ENCODE results near the gene CCNJL.

The CCNJL gene

DNA sequence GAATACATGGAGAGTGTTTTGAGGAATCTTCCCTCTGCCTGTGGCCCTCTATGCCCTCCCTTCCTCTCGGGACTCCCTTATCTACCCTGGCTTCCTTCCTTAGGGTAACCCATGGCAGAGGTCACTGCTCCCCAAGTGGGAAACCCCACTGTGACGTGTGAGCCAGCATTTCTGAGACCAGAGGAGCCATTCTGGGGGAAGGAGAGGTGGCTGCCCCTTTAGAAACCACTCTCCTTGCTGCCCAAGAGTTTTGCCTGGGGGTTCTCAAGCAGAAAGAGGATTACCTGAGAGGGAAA lies 23.1 kb downstream of the CCNJL start:
- DNase-seq, result no peak

DNA sequence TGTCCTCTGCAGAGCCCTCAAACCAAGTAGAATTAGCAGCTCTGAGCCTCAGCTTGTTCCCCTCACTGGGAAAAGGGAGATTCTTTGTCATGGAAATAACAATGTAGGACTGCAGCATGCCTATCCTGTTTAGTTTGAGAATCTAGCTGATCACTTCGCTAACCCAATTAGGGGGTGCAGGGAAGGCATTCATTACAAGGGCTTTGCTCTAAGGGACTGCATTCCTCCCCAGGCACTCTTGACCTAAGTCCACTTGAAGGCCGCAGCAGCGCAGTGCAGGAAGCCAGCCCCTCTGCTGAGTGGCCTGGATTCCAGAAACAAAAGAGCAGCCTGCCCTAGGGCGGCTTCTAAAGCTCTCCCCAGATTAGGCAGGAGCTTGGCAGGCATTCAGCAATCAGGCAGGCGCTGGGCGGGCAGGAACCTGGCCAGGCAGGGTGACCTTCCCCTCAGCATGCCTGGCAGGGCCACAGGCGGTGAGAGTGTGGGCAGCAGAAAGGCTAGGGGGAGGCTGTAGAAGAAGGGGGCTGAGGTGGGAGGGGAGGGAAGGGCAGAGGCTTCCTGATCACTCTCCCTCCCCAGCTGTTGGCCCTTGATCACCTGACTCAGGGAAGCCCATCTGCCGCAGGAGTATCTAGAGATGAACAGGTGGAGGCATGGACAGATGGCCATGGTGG lies 24.8 kb downstream of the CCNJL start:
- DNase-seq, result no peak

DNA sequence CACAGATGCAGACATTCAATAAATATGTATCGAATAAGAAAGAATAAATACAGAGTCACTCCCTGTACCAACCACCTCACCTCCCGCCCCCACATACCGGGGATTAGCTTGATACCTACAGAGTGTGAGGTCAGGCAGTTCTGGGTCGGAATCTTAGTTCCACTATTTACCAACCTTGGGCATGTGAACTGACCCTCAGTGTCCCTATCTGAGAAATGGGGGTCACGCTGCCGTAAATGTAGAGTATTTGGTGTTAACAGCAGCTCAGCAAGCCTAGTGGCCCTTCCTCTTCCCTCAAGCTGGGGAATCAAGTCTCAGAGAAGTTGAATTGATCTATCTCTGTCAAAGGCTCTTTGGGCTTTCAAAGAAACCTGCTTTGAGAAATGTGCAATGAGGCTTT lies 25.4 kb downstream of the CCNJL start:
- no peak for DNase-seq

DNA sequence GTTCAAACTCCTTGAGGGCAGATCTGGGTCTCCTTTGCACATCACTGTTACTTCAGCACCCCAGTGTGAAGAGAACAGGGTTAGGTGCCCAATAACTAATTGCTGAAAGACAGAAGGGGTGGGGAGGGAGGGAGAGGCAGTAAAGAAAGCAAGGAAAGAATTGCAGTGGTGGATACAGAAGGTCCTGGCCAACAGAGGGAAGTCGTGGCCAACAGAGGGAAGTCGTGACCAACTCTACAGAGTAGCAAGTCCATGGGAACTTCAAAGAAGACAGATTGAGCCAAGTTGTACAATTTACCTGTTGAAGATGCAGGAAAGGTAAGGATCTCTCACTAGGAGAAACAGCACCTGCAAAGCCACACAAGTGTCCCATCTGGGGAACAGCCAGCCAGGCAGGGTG lies 27.0 kb downstream of the CCNJL start:
- DNase-seq, result no peak

DNA sequence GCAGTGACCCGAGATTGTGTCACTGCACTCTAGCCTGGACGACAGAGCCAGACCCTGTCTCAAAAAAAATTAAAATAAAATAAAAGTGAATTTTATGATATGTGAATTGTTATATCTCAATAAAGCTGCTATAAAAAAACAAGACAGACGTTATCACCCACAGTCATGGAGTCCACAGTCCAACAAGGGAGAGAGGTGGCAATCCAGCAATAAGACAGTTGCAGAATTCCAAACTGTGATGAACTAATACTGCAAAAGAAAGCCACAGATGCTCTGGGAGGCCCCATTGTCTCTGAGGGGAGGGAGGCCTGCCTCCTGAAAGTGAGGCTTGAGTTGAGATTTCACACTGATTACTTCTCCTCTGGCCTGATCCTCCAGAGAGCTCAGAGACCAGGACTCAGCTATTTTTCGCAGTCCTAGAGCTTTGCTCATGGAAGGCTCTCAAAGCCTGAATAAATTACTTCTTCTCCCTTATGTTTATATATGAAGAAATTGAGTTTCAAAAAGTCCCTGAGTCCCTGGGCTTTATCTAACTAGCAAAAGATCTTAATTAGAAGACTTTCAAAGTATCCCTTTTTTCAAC lies 28.0 kb downstream of the CCNJL start:
- no peak for DNase-seq

DNA sequence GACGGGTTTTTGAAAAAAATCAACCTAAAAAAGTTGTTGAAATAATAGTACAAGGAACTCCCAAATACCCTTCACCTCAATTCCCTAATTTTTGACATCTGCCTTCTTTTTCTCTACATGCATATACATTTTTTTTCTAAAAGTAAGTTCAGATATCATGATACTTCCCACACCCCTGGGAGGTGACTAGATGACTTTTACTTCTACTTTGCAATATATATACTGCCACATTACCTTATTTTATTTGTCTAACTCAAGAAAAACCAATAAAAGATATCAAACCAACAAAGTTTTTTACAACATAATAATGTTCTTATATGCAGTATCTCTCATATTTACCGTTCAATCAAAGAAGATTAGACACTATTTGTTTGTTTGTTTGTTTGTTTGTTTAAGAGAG lies 31.1 kb downstream of the CCNJL start:
- no peak for DNase-seq

DNA sequence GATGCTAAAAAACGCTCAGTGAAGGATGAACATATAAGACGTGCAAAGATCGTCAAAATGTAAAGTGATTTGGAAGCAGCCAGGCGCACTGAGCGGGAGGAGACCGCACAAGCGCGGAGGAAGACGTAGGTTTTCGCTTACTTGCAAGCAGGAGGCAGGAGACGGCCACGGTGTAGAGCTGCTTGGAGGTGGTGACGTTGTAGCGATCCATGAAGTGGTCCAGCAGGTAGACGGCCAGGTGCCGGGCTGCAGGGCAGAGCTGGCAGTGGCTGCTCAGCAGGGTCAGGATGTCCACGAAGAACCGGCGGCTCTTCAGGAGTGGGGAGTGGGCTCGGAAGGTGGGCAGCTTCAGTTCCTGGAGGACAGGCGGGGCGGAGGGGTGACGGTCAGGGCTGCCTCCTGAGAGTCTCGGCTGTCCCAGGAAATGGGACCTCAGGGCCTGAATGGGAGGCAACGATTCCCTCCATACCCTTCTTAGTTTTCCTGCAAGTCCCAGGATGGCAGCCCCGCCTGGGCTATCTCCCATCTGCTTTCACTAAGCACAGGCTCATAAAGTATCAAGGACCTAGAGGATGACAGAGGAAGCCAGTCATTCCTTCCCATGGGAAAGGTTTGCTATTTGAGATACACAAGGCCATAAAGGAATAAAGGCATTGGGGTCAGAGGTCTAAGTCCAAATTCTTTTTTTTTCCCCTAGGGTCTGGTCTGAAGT lies 31.8 kb downstream of the CCNJL start:
- no peak for DNase-seq

DNA sequence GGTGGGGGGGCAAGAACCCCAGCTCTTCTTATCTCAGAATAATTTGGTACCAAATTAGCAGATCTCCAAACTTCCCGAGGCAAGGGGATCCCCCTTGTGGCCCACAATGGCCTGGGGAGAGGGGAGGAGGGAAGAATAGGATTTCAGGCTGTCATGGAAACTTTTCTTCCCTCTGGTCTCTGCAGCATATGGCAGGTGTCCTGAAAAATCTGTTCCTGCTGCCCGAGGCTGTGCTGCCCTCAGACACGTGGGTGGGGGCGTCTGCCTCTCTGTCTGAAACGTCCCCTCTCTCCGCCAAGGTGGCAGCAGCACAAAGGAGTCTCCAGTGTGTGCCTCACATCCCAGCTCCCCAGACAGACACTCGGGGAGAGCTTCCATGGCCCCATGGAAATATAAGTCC lies 34.0 kb downstream of the CCNJL start:
- DNase-seq, result no peak

DNA sequence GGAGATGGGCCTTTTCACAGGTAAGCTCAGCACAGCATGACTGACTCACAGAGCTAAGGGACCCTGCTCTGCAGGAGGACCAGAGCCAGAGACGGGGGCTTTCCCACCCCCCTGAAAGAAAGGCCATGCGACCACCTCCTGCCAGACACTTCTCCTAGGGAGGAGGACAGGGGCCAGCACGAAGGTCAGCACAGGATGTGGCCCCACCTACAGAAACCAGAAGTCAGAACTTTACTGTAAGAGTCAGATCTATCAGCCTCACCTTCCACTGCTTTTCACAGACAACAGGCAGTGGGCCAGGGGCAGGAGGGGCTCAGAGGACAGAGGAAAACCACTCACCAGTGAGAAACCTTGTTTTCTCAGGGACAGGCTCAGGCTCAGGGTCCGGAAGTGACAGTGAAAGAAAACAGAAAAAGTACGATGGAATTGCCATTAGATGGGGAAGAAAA lies 37.9 kb downstream of the CCNJL start:
- no peak for DNase-seq

DNA sequence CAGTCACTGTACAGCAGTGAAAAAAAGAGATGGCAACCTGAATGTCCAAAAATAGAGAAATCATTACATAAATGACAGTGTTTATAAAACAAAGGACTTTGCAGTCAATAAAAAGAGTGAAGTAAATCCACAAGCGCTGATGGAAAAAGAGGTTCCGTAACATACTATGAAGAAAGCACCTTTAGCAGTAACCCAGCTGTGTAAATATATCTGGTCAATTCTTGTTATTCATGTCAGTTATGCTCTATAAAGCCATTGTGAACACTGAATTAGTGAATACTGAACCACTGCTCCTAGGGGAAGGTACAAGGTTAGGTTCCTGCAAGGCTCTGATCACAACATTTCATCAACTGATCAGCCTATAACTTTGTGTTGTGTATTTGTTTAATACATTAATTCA lies 39.5 kb downstream of the CCNJL start:
- DNase-seq, result no peak

DNA sequence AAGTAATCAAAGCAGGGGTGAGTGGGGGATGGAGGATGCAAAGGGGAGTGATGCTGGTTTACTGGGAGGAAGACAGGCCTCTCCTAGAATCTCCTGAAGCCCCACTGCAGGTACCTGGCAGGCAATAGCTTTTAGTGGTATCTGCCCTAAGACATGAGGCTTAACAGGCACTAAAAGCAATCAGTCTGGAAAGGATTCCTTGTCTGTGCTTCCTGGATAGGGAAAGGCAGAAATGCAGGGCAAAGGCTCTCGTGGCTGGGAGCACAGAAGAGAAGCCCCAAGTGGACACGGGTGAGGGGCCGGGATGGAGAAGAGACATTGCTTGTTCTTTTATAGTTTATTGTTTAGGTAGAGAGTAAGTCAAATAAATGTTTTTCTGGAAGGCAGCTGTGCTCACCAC lies 40.1 kb downstream of the CCNJL start:
- no peak for DNase-seq

DNA sequence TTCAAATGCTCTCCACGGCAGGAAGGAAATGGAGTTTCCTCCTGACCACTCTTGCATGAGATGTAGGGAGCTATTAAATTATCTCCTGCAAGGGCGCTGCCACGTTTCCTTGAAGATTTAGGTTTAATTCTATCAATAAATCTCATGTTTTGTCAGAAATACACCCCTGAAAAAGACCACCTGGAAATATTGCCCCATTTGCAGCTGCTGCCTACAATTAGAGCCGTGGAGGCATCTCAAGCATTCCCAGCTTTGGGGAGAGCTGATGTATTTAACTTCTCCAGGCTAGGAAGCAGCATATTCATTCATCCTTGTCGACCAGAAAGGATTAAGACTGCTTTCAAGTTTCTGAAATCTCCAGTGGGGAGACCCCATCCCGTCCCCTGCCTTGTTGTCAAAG lies 40.5 kb downstream of the CCNJL start:
- DNase-seq, result no peak

DNA sequence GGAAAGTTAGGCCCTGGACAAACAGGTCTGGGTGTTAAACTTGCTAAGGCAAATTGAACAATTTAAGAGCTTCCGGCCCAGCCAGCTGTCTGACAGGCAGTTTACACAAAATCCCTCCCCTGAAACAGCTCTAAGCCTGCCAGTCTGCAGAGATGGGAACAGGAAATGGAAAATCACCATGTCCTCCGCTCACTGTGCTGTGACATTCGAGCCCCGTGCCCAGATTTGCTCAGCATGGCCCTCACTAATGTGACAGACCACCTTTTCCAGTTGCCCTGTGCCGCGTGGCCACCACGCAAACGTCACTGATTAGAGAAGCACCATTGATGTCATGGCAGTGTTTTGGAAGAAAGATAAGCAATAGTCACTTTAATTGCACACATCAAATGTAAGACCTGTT lies 41.0 kb downstream of the CCNJL start:
- no peak for DNase-seq

DNA sequence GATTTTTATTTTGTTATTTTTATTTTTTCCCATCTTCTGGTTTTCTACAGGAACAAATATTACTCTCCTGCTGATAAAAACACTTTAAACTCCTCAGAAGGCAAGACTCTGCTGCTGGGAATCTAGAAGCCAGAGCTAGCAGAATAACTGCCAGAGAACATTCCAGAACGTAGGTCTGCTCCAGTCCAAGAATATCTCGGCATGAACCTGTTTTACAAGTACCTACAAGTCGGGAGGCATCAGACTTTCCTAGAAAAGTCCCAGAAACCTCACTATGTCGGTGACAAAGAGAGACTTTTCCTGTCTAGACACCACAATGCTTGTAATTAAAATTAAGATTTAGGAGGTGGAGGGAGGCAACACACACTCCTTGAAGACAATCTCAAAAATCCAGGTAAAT lies 41.7 kb downstream of the CCNJL start:
- no peak for DNase-seq

DNA sequence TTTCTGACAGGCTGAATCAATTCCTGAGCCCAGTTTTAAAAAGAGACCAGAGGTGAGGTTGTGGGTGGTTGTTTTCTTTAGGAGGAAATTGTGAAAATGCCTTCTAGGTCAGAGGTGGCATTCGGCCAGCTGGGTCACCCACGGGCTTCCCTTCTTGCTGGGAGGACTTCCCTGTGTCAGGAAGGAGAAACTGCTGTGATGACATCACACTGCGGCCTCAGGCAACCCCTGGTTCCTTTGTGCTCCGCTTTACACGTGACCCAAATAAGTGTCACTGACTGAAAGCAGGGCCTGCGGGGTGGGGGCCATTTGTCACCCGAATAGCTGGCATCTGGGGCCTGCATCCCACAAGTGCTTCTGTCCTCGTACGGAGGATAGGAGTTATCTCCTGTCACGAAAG lies 43.3 kb downstream of the CCNJL start:
- peak; percentile 24 for DNase-seq

DNA sequence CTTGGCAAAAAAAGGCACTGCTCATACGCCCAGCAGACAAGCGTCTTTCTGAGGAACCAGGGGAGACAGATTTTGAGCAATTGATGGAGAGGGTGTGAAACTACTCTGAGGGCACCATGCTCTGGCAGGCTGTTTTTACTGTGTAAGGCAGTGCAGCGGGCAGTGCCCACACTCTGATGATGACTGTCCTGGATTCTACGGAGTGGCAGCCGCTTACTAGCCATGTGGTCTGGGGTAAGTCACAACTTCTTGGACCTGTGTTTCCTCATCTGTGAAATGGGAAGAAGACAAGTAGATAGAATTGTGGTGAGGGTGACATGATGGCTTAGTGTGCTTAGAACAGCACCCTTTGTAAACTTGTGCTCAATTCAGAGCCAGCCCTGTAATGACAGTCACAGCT lies 44.2 kb downstream of the CCNJL start:
- DNase-seq, result no peak

DNA sequence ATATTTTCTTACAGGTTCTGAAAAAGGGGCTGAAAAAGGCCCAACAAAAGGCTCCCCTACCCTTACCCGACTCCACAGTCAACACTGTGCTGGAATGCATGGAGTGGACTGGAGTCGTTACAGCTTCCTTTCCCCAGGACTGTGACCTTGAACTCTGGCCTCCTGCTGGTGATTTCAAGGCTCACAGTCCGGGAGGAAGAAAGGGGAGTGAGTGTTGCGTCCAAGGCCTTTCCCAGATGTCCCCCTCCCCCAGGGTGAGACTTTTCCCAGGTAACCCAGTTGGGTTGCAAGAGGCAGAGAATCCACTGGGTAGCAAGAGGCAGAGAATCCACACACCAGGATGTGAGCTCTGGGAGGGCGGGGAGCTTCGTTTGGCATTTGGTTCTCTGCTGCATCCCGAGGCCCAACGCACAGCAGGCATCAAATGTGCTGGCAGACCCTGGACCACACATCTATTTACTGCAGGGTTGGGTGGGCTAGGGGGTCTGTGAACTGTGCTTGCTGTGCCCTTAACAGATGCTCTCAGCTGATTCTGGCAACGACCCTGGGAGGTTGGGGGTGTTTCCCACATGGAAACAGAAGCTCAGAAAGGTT lies 45.5 kb downstream of the CCNJL start:
- DNase-seq, result no peak

DNA sequence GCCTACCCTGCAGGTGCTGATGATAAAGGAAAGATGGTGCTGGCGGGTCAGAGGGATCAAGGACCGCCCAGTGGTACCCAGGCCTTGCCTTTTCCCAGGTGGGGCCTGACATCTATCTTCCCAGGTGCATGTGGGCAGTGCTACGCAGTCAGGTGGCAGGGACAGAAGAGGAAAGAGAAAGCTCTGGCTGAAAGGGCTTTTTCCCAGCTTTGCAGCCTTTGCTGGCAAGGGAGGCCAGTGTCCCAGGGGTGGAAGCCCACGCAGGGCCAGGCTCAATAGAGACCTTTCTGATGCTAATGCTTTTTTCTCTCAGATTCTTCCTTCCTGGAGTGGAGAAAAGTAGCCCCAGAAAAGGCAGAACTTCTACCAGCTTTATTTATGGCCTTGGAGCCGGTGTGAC lies 46.3 kb downstream of the CCNJL start:
- DNase-seq, result no peak

DNA sequence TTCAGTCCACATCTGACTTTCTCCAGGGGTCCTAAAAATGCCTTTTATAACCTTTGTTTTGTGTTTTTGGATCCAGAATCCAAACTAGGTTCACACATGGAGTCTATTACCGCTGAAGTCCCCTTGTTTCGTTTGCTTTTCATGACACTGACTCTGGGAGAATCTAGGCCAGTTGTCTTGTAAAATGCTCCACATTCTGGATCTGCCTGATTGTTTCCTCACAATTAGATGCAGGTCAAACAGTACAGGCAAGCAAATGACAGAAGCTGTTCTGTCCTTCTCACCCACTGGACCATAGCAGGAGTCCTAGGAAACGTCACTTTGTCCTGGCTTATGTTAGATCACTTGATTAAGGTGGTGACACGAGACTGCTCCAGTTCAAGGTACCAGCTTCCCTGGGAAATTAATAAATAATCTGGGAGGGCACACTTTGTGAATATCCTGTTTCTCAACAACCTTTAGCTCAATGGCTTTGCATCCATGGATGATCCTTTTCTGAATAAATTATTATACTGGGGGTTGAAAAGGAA lies 49.0 kb downstream of the CCNJL start:
- no peak for DNase-seq

DNA sequence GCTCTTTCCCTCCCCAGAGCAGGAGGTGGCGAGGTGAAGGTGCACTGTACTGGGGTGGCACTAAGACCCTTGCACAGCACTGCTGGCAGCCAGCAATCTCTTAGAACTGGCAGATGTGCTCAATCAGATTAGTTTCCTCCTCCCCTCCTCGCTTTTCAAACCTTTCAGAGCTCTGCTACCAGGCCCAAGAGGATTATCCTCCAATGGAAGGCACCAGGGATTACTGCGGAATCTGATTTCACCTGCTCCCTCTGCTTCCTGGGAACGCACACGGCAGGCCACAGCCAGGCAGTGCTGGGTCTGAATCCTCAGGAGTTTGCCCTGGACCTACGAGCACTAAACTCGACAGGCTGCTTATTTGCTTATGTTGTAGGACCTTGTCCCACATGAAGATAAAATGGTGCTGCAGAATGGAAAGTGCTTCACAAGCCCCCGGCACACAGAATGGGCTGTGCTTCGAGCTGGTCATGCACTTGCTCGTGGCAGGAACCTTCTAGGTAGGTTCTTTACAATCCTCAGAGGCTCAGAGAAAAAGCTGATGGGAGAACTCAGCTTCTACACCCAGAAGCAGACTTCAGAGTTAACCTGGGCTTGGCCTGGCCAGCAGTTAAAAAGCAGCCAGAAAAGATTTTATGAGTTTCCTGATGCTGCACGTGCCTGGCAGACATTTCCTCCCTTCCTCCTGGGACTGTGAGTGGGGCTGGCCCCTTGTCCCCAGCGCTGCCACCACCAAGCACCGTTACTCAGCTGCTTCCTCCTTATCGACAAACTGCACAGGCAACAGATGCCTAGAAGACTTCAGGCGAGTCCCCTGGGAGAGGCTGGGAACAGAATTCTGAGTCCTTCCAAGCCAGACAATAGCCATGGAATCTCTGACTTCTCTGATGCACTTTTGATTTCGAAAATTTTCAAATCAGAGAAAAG lies 50.0 kb downstream of the CCNJL start:
- no peak for DNase-seq

DNA sequence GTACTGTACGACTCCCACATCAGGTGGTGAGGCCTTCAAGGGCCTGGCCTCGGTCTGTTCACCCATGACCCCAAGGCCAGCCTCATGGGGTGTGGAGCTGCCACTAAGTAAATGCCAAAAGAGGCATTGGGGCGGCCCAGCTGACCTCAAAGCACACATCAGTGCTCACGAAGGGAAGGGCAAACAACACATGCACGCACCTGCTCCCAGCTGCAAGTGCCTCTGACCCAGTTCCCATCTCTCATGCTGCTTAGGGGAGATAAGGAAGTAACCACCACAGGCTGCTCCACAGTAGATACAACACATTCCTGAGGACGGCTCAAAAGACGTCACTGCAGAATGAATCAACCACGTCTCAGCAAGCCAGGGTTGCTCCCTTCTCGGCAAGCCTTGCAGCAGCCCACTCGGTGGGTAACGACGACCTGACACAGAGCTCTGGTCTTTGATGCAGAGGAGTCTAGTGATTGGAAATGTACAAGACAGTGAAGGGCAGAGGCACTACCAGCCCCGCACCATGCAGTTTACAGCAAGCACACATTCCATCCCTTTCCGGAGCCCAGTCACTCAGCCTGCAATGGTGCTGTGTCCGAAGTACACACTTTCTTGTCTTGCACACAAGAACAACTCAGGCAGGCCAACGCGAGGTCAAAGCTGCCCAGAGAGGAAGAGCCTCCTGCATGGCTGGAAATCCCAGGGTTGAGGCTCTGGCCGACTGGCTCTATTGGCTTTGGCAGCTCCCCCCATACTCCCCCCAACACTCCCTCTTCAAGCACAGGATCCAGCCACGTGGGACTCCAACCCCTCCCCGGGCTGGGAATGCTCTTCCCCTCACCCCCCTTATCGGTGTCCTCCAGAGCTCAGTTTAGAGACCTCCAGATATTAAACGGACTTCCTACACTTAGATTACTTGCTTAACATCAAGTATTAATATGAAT lies 51.2 kb downstream of the CCNJL start:
- DNase-seq, result no peak

Measured in CD4-positive, alpha-beta T cell treated with Interleukin-12 subunit alpha and Interleukin-12 subunit beta, for 1 hour (primary cell).